Subcutaneous adipose tissue (tissue), 4 donors: ENCODE results near the gene ZBTB44. TPM values are rescaled to one million over a fixed set of nuclear protein-coding genes. Genes with fewer than 3 reads are reported as not detected.

Experiments
- CTCF ChIP-seq: fragments of 450-650 bp; IDR thresholded peaks from one replicate; pipeline ENCODE4 v1.5.1; 2016; ENCODE audit warnings: low read depth, mild to moderate bottlenecking, control low read depth, antibody characterized with exemption, moderate library complexity
- total RNA-seq, 4 donors: library from RNA; depleted of rRNA; stranded (reverse); fragments of >200 nt; gene quantifications; one replicate each; pipeline ENCODE4 v1.1.0, GENCODE V29; 2016

ZBTB44 gene
- total RNA-seq, 4 donors from 2014 or later = 64.3 to 87.6 (median 71.6) TPM

GRCh38 chr11:130262424-130262823 lies 52.3 kb downstream of the ZBTB44 start:
- no peak for TF ChIP-seq CTCF

GRCh38 chr11:130261571-130261970 lies 53.1 kb downstream of the ZBTB44 start:
- no peak for TF ChIP-seq CTCF

GRCh38 chr11:130260742-130261141 lies 54.0 kb downstream of the ZBTB44 start:
- TF ChIP-seq CTCF = no peak

GRCh38 chr11:130260080-130260627 lies 54.6 kb downstream of the ZBTB44 start:
- TF ChIP-seq CTCF = no peak

GRCh38 chr11:130249371-130249770 lies 65.3 kb downstream of the ZBTB44 start:
- no peak for TF ChIP-seq CTCF

- TF ChIP-seq CTCF = no peak
These were observed 67.4 kb downstream of the ZBTB44 start for GRCh38 chr11:130247319-130247718.

- no peak for TF ChIP-seq CTCF
These were observed 68.0 kb downstream of the ZBTB44 start for GRCh38 chr11:130246738-130247137.
